Cerebellar nuclear complex (tissue), 1 donor: ENCODE measurements around the gene PRSS16.
"Not testable (repeated sequence)": the region's sequence is repeated elsewhere in the genome, so short reads cannot be mapped to it uniquely, and the experiment has no call there.

Source experiments
- DNase-seq, 2 experiments: peaks; one replicate each; lab custom pipeline; 2025; lab: John Stamatoyannopoulos, UW

The PRSS16 gene

GRCh38 chr6:27242589-27243265 is 4.8 kb upstream of the PRSS16 start:
- no peak for DNase-seq

DNA sequence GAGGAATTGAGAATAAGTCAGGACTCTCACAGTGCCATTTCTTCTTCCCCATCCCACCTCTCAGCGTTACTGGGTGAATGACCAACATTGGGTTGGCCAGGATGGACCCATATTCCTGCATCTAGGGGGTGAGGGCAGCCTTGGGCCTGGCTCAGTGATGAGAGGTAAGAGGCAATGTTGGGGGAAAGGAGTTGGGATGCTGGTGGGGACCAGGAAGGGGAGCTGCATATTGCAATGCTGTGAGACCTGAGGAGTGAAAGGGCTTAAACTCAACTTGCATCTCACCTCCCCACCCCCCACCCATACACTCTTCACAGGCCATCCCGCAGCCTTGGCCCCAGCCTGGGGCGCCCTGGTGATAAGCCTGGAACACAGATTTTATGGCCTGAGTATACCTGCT is 1.3 kb downstream of the PRSS16 start:
- DNase-seq: no peak

GRCh38 chr6:27250277-27251111 is 3.0 kb downstream of the PRSS16 start:
- no peak for DNase-seq

- peak; percentile 74 to 80 for DNase-seq
Observed at GRCh38 chr6:27251112-27251605, 3.7 kb downstream of the PRSS16 start.

- DNase-seq: peak; percentile 11 to 14
Observed at GRCh38 chr6:27251606-27252251, 4.2 kb downstream of the PRSS16 start.

DNA sequence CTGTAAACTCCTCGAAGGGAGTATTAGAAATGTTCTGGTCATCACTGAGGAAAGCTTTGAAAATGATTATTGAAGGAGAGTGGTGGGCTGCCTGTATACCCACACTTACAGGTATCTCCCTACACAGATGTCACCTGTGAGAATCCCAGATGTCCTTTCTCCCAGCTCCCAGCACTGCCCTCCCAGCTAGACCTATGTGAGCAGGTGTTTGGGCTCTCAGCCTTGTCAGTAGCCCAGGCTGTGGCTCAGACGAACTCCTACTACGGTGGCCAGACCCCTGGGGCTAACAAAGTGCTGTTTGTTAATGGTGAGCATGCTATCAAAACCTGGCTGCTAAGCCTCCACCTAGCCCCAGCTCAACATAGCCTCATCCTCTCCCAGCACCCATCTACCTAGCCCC is 7.1 kb downstream of the PRSS16 start:
- no peak for DNase-seq

DNA sequence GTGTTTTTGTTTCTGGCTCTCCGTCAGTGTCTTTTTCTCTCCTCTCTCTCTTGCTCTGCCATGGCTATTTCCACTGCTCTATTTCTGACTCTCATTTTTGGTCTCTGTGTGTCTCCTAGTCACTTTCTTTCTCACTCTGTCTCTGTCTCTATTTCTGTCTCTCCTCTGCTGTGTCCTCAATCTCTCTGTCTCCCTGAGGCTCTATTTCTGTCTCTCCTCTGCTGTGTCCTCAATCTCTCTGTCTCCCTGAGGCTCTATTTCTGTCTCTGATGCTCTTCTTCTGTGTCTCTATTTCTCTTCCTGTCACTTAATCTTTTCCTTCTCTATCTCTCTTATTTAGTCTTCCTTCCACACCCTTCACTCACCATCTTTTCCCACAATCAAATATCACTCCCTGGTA is 8.4 kb downstream of the PRSS16 start:
- no peak for DNase-seq

DNA sequence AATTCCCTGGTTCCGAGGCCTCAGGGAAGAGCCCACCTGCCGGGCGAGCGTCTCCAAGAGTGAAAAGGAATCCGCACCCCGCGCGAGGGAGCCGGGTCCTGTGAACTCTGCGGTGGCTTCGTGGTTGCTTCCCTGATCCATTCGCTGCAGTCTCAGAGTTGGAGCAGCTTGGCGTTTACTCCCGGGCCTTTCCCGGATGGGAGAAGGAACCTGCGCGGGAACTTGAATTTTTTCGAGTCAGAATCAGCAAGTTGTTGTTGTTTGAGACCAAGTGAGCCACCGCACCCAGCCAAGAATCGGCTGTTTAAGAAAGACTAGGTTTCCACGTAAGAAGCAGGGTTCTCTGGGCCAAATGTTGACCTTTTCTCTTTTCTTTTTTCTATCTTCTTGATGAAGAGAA is 12.9 kb downstream of the PRSS16 start:
- DNase-seq: no peak

DNA sequence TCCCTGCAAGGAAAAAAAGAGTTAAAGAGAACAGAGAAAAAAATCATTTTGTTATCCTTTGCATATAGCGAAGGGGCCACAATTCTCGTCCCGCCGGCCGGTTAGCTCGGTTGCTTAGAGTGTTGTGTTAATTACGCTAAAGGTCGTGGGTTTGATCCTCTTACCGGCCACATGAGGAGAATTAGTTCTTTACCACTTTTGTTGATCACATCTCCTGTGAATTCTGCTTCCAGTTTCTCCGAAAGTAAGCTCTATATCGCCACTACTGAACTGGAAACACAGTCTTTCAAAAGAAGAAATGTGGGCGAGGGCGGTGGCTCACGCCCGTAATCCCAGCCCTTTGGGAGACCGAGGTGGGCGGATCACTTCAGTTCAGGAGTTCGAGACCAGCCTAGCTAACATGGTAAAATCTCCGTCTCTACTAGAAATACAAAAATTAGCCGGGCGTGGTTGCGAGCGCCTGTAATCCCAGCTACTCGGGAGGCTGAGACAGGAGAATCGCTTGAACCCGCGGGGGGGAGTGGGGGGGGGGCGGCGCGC is 13.4 kb downstream of the PRSS16 start:
- no peak for DNase-seq

DNA sequence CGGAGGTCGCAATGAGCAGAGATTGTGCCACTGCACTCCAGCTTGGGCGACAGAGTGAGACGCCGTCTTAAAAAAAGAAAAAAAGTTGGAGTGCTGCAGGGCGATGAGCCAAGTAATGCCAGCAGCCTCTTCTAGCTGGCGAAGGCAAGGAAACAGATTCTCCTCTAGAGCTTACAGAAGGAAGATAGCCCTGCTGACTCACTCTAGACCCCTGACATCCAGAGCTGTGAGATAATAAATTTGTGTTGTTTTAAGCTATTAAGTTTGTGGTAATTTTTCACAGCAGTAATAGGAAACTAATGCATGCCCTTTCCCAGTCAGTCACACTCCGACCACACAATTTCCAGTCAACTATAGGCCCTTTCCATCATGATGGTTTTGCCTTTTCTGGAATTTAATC is 16.4 kb downstream of the PRSS16 start:
- DNase-seq: no peak

DNA sequence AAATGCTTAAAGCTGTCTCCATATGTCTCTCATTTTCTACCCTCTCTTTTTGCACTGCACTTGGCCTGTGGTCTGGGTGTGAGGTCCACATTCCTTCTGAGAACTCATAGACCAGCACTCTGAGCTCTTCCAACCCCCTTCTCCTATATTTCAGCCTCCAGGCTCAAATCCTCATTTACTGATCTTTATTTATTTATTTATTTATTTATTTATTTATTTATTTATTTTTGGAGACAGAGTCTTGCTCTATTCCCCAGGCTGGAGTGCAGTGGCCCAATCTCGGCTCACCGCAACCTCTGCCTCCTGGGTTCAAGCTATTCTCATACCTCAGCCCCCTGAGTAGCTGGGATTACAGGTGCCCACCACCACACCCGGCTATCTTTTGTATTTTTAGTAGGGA is 19.5 kb downstream of the PRSS16 start:
- DNase-seq: not testable (repeated sequence)

DNA sequence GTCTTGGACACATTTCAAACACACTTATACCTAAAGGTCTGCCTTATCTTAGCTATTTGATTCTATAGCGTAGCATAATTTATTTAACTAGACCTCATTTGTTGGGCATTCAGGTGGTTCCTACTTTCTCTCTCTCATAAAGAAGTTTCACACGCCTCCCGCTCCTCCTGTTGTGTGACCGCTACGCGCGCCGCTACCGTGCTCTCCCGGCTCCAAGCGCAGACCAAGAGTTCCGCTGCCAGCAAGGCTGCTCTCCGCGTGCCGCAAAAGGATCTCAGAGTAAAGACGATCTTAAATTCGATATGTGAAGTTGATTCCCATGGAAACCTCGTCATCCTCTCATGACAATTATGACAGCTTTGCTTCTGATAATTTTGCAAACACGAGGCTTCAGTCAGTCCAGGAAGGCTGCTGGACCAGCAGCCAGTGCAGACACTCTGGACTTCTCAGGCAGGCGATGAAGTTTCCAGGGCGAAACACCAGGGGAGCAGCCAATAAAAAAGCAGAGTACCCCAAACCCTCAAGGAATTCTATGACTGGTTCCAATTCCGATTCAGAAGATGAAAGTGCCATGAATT is 20.4 kb downstream of the PRSS16 start:
- DNase-seq: no peak

DNA sequence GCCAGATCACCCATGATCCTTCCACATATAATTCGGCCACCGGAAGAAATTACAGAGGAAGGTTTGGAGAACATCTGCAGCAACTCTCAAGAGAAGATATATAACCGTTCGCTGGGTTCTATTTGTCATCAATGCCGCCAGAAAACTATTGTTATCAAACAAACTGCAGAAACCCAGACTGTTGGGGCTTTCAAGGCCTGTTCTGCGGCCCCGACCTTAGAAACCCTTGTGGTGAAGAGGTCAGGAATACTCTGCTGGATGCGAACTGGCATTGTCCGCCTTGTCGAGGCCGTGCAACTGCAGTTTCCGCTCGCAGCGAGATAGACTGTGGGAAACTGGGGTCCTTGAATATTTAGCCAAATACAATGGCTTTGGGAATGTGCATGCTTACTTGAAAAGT is 21.3 kb downstream of the PRSS16 start:
- no peak for DNase-seq

GRCh38 chr6:27273783-27274182 is 26.3 kb downstream of the PRSS16 start:
- DNase-seq: no peak

- no peak for DNase-seq
Observed at GRCh38 chr6:27275025-27275956, 27.8 kb downstream of the PRSS16 start.

DNA sequence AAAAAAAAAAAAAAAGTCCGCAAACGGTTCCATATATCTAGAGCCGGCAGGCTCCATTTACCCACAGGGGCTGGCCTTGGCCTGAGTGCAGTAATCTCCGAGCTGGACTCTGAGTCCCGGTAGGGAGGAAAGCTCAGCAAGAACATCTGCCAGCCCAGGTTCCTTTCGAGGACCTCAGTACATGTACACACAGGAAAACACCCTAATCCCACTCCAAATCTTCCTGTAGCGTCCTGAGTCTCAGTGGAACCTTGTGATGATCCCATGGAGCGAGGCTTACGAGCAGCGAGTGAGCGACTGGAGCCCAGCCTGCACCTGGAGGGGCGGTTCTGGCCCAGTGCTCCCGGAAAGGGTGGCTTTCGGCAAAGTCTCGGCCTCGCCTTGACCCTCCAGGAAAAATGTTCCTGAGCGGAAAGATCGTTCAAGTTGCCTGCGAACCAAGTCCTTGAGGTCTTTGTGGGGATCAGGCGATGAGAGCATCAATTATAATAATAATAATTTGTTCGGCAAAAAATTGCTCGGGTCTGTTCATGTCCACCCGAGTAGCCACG is 32.1 kb downstream of the PRSS16 start:
- DNase-seq: no peak

- no peak for DNase-seq
Observed at GRCh38 chr6:27280064-27280539, 32.6 kb downstream of the PRSS16 start.

DNA sequence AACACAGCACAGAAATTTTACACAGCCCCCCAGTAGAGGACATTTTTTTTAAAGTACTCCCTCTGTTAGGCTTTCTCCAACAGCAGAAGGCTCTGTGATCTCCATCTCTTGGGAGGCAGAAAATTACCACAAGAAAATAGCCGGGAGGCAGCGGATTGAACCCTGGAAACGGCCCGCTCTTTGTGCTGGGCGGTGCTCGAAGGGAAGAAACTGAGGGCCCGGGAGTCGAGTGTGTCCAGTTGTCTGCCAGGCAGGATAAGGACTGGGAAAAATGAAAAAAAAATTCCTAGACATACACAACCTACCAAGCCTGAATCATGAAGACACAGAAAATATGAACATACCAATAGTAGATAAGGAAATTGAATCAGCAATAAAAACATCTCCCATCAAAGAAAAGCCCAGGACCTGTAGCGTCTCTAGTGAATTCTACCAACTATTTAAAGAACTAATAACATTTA is 33.1 kb downstream of the PRSS16 start:
- no peak for DNase-seq

DNA sequence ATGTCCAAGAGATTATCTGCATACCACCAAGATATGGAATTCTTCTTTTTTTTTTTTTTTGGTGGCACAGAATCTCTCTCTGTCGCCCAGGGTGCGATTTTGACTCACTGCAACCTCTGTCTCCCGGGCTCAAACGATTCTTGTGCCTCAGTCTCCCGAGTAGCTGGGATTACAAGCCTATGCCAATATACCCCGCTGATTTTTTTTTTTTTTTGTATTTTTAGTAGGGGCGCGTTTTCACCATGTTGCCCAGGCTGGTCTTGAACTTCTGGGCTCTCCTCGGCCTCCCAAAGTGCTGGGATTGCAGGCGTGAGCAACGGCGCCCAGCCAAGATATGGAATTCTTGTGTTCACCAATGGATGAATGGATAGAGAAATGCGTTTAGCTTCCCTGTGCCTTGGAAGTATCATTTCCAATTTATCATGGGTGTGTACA is 33.6 kb downstream of the PRSS16 start:
- DNase-seq: no peak

DNA sequence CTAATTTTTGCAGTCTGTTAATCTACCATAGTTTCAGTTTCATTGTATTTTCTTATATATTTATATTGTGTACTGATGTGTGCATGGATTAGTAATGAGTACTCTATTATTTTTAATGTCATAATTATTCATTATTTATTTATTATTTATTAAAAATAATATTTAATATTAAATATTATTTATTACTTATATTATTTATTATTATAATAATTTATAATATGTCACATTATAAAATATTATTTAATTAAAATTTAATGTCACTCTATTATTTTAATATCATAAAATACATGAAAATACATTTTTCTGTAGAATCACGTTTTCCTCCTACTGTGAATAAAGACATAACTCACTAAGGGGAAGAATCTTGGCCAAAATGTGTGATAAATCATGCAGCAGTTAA is 34.1 kb downstream of the PRSS16 start:
- no peak for DNase-seq
